K562 (cell line): ENCODE measurements around the gene BDH1. TPM values are rescaled to one million over a fixed set of nuclear protein-coding genes. Genes with fewer than 3 reads are reported as not detected.

Source experiments
- CHD7 ChIP-seq: fragments of 200-600 bp; sonication (generic); IDR thresholded peaks from one replicate; pipeline ENCODE4 v1.6.1; 2012; ENCODE audit warnings: mild to moderate bottlenecking, low read depth, low read length, inconsistent platforms
- DPF2 ChIP-seq: fragments of 450-650 bp; IDR thresholded peaks from 2 replicates; pipeline ENCODE4 v1.6.1; 2016
- FOXA1 ChIP-seq: fragments of 450-650 bp; IDR thresholded peaks from 2 replicates; pipeline ENCODE4 v1.6.1; 2016; ENCODE audit warnings: mild to moderate bottlenecking, borderline replicate concordance
- HNRNPH1 ChIP-seq: fragments of 200-400 bp; formaldehyde crosslinking; optimal IDR thresholded peaks from 2 replicates; pipeline ENCODE3; 2017; ENCODE audit warnings: low read depth, mild to moderate bottlenecking, low read length, moderate library complexity
- HSF4 ChIP-seq: fragments of 250-450 bp; sonication (Bioruptor Pico); IDR thresholded peaks from 2 replicates; pipeline ENCODE4 v2.1.2; 2022; ENCODE audit warnings: mild to moderate bottlenecking, moderate library complexity, borderline replicate concordance
- PATZ1 ChIP-seq: fragments of 250-450 bp; sonication (Bioruptor Pico); IDR thresholded peaks from 2 replicates; pipeline ENCODE4 v1.5.0; 2020; ENCODE audit warnings: mild to moderate bottlenecking, borderline replicate concordance
- USF2 ChIP-seq: sonication (generic); formaldehyde crosslinking; IDR thresholded peaks from 2 replicates; pipeline ENCODE4 v1.5.0; 2020; ENCODE audit warnings: missing genetic modification reagents
- XRCC4 ChIP-seq: IDR thresholded peaks from one replicate; pipeline ENCODE4 v1.6.1; 2011; ENCODE audit not compliant: insufficient read depth, insufficient read length; ENCODE audit errors: extremely low read depth
- YBX1 ChIP-seq: fragments of 450-650 bp; IDR thresholded peaks from 2 replicates; pipeline ENCODE4 v1.7.1; 2016; ENCODE audit warnings: mild to moderate bottlenecking
- ZBTB12 ChIP-seq: fragments of 250-450 bp; sonication (Bioruptor Pico); IDR thresholded peaks from 2 replicates; pipeline ENCODE4 v1.4.0; 2020
- ZNF212 ChIP-seq: fragments of 450-650 bp; formaldehyde crosslinking; IDR thresholded peaks from 2 replicates; pipeline ENCODE4 v1.4.0; 2020; ENCODE audit warnings: mild to moderate bottlenecking
- ZNF3 ChIP-seq: fragments of 250-450 bp; sonication (Bioruptor Pico); IDR thresholded peaks from 2 replicates; pipeline ENCODE4 v1.5.0; 2021; ENCODE audit warnings: mild to moderate bottlenecking, moderate library complexity
- ZNF408 ChIP-seq: fragments of 250-450 bp; sonication (Bioruptor Pico); IDR thresholded peaks from 2 replicates; pipeline ENCODE4 v1.4.0; 2020; ENCODE audit warnings: low read depth, mild to moderate bottlenecking, moderate library complexity
- polyA plus RNA-seq, 8 experiments: library from polyadenylated mRNA; depleted of rRNA in 4 of 8; stranded (reverse) in 5 of 8; unstranded in 3 of 8; fragments of >200 nt; fragmentation: Nextera tagmentation in 2 of 8; fragmentation: Illumina TruSeq in 1 of 8; extraction: Ambion mirVana in 2 of 8; extraction: Trizol in 1 of 8; gene quantifications; 2 replicates each; pipeline versions ENCODE4 v1.2.1 to v1.2.3, GENCODE V29; 2011 to 2014; ENCODE audit warnings: inconsistent platforms in 1 of 8, missing spikeins in 1 of 8
- total RNA-seq, 7 experiments: library from RNA; depleted of rRNA in 6 of 7; stranded (reverse); fragments of >200 nt in 6 of 7; fragmentation: Illumina TruSeq in 2 of 7; extraction: Trizol in 2 of 7; gene quantifications; 2 replicates each; pipeline versions ENCODE4 v1.2.1 to v1.2.3, GENCODE V29; 2011 to 2021; ENCODE audit warnings: low replicate concordance in 1 of 7

Gene BDH1
- total and polyA plus RNA-seq, 9 of the 15 experiments (the other 6 are each of a cell fraction or from before 2014, with no cell fraction given), result 0.07 to 0.89 (median 0.12) TPM; not detected in 3

- no peak for TF ChIP-seq CHD7
- peak; percentile 45 for TF ChIP-seq ZBTB12
- no peak for TF ChIP-seq YBX1
- no peak for TF ChIP-seq HNRNPH1
- TF ChIP-seq PATZ1 (CRISPR knock-in tag), result no peak
- no peak for TF ChIP-seq XRCC4
- TF ChIP-seq FOXA1, result no peak
- 0 out of 2 replicates have a peak, but pooled peaks have one; percentile 46 for TF ChIP-seq ZNF212 (CRISPR knock-in tag)
- TF ChIP-seq DPF2, result peak; percentile 83
- TF ChIP-seq ZNF408 (CRISPR knock-in tag), result no peak
- no peak for TF ChIP-seq USF2 (CRISPR knock-in tag)
- TF ChIP-seq ZNF3 (CRISPR knock-in tag), result no peak
- no peak for TF ChIP-seq HSF4 (CRISPR knock-in tag)
Measured at GRCh38 chr3:197592361-197593045, 36.7 kb upstream of the BDH1 start (continued).
